ENCODE data around the gene PDCD11.

DNA sequence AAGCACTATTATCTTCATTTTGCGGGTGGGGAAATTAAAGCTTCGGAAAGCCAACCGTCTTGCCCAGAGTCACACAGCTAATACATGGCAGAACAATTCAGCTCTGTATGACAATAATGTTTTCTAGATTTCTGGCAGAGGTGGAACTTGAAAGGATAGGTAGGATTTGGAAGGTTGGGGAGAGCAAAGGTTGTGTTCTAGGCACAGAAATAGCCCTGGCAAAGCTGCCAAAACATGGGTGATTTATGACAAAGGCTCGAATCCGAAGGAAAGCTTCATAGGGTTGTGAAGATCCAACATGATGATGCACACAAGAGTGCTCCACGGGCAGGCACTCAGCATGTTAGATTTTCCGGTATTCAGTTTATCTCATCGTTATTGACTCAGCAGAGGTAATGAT, 19.2 kb downstream of the PDCD11 start:
- TF ChIP-seq MAFK (IDR thresholded peaks at IDR 0.05; ENCODE audit: low read depth, low read length) (no peak), POLR2A (IDR thresholded peaks at IDR 0.05; ENCODE audit: control extremely low read depth in 1 of 2, low read depth in 2 of 2, low read length in 2 of 2) (no peak), POLR2AphosphoS5 (IDR thresholded peaks at IDR 0.05; ENCODE audit: low read depth, low read length) (no peak), EZH2 (IDR thresholded peaks at IDR 0.05; ENCODE audit: low read depth, low read length, severe bottlenecking) (no peak), NRF1 (IDR thresholded peaks at IDR 0.05; ENCODE audit: low read depth, low read length) (no peak), RXRA (IDR thresholded peaks at IDR 0.05; ENCODE audit: insufficient read depth, low read depth, low read length) (no peak), SP2 (IDR thresholded peaks at IDR 0.05; ENCODE audit: low read length) (no peak), EP300 (IDR thresholded peaks at IDR 0.05; ENCODE audit: borderline replicate concordance in 1 of 2, low read depth in 2 of 2, low read length in 2 of 2) (no peak)
- TF ChIP-seq, protein P1, sequence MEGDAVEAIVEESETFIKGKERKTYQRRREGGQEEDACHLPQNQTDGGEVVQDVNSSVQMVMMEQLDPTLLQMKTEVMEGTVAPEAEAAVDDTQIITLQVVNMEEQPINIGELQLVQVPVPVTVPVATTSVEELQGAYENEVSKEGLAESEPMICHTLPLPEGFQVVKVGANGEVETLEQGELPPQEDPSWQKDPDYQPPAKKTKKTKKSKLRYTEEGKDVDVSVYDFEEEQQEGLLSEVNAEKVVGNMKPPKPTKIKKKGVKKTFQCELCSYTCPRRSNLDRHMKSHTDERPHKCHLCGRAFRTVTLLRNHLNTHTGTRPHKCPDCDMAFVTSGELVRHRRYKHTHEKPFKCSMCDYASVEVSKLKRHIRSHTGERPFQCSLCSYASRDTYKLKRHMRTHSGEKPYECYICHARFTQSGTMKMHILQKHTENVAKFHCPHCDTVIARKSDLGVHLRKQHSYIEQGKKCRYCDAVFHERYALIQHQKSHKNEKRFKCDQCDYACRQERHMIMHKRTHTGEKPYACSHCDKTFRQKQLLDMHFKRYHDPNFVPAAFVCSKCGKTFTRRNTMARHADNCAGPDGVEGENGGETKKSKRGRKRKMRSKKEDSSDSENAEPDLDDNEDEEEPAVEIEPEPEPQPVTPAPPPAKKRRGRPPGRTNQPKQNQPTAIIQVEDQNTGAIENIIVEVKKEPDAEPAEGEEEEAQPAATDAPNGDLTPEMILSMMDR (IDR thresholded peaks at IDR 0.05; ENCODE audit: control extremely low read depth in 1 of 3, insufficient read depth in 1 of 3, low read depth in 1 of 3, low read length in 3 of 3) = no peak
- TF ChIP-seq, protein P2, sequence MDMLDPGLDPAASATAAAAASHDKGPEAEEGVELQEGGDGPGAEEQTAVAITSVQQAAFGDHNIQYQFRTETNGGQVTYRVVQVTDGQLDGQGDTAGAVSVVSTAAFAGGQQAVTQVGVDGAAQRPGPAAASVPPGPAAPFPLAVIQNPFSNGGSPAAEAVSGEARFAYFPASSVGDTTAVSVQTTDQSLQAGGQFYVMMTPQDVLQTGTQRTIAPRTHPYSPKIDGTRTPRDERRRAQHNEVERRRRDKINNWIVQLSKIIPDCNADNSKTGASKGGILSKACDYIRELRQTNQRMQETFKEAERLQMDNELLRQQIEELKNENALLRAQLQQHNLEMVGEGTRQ (IDR thresholded peaks at IDR 0.05; ENCODE audit: low read length) = no peak
